ENCODE data around the gene CHCHD6. TPM values are rescaled to one million over a fixed set of nuclear protein-coding genes. Genes with fewer than 3 reads are reported as not detected.

CHCHD6 gene
- total RNA-seq, 1 experiment from 2014 or later, result 47.7 TPM

DNA sequence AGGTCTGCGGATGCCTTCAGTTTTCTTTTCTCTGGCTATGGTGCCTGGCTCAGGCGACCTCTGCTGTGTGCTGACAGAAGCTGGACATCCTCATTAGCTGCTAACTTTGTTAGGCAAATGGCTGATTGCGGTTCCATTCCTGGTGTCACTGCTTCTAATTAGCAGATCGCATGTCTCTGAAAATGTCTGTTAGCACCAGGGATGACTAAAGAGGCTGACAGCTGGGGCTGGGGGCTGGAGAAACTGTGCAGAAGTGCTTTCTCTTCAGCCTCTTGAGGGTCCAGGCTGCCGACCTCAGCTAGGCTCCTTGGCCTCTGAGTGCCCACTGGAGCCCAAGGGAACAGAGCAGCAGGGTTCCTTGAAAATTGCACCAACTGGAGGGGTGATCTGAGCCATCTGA, 39.3 kb downstream of the CHCHD6 start:
- CTCF ChIA-PET, result no interaction called here
- BruUV-seq (replicated peaks), result no TSS peak

DNA sequence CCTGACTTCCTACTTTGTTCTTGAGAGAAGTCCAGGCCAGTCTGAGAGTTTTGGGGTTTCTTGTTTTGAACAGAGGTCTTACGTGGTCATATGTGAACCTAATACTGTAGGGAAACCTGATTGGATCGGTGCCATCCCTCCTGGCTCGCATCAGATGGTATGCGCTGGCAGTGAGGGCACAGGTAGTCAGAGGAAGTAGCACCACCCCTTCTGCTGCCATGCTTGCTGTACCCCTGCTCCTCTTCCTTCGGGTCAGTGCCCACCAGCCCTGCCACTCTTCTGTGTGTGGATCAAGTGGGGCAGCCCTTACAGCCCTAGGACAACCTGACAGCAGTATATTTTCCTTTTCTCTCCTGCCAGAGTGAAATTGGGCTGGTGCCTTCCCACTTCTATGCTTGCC, 39.7 kb downstream of the CHCHD6 start:
- no TSS peak for BruUV-seq (replicated peaks)
- ChIA-PET CTCF (no interaction called here), POLR2A (ENCODE audit: unreplicated experiment) (no interaction called here)

More for the DNA sequence above, 39.3 kb downstream of the CHCHD6 start:
- intact Hi-C loops (cut with micrococcal nuclease; ENCODE audit: unreplicated experiment), result no loop called here
- no peaks in the 10 kb centered on the region for H3K9me3 ChIP-seq (ENCODE audit: insufficient read depth, low read depth)
- H3K4me2 ChIP-seq, result no peak overlapping the region
- H3K36me3 ChIP-seq (ENCODE audit: low read depth), result no peaks in the 10 kb centered on the region
- no peak for DNase-seq
- H3K4me1 ChIP-seq (replicated peaks; ENCODE audit: insufficient read depth), result no peaks in the 10 kb centered on the region
- H3K27ac ChIP-seq, result no peak overlapping the region
- H3F3A ChIP-seq (ENCODE audit: insufficient read depth, low read depth), result no peaks in the 10 kb centered on the region
- no peaks in the 10 kb centered on the region; the same call in 1 of the 2 replicates for H4K20me1 ChIP-seq (ENCODE audit: insufficient read depth)
- H3K4me3 ChIP-seq, result no peak overlapping the region
- POLR2A ChIA-PET (ENCODE audit: unreplicated experiment), result no interaction called here
- H3K79me2 ChIP-seq (ENCODE audit: low read depth), result no peaks in the 10 kb centered on the region
- H2AFZ ChIP-seq, result no peak overlapping the region
- H3K27me3 ChIP-seq (ENCODE audit: insufficient read depth, low read depth), result no peaks in the 10 kb centered on the region
- H3K9me2 ChIP-seq (ENCODE audit: insufficient read depth), result no peaks in the 10 kb centered on the region
- TF ChIP-seq, protein P1, sequence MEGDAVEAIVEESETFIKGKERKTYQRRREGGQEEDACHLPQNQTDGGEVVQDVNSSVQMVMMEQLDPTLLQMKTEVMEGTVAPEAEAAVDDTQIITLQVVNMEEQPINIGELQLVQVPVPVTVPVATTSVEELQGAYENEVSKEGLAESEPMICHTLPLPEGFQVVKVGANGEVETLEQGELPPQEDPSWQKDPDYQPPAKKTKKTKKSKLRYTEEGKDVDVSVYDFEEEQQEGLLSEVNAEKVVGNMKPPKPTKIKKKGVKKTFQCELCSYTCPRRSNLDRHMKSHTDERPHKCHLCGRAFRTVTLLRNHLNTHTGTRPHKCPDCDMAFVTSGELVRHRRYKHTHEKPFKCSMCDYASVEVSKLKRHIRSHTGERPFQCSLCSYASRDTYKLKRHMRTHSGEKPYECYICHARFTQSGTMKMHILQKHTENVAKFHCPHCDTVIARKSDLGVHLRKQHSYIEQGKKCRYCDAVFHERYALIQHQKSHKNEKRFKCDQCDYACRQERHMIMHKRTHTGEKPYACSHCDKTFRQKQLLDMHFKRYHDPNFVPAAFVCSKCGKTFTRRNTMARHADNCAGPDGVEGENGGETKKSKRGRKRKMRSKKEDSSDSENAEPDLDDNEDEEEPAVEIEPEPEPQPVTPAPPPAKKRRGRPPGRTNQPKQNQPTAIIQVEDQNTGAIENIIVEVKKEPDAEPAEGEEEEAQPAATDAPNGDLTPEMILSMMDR (conservative IDR thresholded peaks at IDR 0.05), result no peak

DNA sequence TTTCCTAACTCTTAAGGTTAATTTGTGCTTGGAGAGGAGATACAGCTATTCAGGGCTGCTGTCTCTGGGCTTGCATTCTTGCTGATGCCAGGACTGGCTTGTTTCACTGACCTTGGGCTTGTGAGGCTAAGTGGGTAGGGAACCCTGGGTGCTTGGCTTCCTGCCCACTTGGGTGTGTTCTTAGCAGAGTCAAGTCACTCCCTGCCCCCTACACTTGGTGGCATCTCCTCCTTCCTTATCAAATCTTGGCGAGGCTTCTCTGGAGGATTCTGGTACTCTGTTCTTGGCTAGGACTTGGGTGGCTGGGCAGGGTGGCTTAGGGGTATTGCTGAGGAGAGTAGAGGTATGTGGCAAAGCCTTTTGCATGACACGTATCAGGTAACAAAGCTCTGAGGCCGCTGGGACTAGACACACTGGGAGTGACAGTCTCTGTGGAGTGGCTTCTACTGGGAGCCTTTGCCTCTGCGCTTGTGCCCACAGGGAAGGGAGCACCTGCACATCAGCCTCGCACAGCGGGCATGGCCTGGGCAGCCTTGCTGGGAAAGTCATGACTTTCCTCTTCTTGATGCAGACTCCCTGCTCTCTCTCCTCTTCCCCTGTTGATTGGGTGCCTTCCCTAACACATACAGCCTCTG, 41.8 kb downstream of the CHCHD6 start:
- no peaks in the 10 kb centered on the region for H3K4me1 ChIP-seq (replicated peaks; ENCODE audit: insufficient read depth)
- no peak overlapping the region for H3K27ac ChIP-seq
- intact Hi-C loops (cut with micrococcal nuclease; ENCODE audit: unreplicated experiment), result loop anchor here (1.0 kb wide), 1 partner anchor 67 kb away; no protein-coding TSS in a partner anchor
- H3K4me2 ChIP-seq, result no peak overlapping the region
- TF ChIP-seq, protein P1 (conservative IDR thresholded peaks at IDR 0.05), result no peak
- no peak for TF ChIP-seq EZH2 (IDR thresholded peaks at IDR 0.05; ENCODE audit: low read depth)
- no TSS peak for BruUV-seq (replicated peaks)
- no peak overlapping the region for H2AFZ ChIP-seq
- POLR2A ChIA-PET (ENCODE audit: unreplicated experiment), result no interaction called here
- H4K20me1 ChIP-seq (ENCODE audit: insufficient read depth), result no peaks in the 10 kb centered on the region
- H3K27me3 ChIP-seq (ENCODE audit: insufficient read depth, low read depth), result no peaks in the 10 kb centered on the region
- peak in 1 of 2 experiments; percentile 76 for DNase-seq
- H3K4me3 ChIP-seq, result no peak overlapping the region
- CTCF ChIA-PET, result interaction anchor here (0.7 kb wide), 2 partner anchors 27 to 41 kb away, joined by 3 read pairs; no protein-coding TSS in a partner anchor
- no peaks in the 10 kb centered on the region for H3K9me3 ChIP-seq (ENCODE audit: insufficient read depth, low read depth)
- no peaks in the 10 kb centered on the region for H3K36me3 ChIP-seq (ENCODE audit: low read depth)
- H3K9me2 ChIP-seq (ENCODE audit: insufficient read depth), result no peaks in the 10 kb centered on the region
- no peaks in the 10 kb centered on the region for H3K79me2 ChIP-seq (ENCODE audit: low read depth)
- H3F3A ChIP-seq (ENCODE audit: insufficient read depth, low read depth), result no peaks in the 10 kb centered on the region

More for the DNA sequence above, 39.7 kb downstream of the CHCHD6 start:
- Histone ChIP-seq H3K4me2 (no peak overlapping the region), H4K20me1 (ENCODE audit: insufficient read depth) (no peaks in the 10 kb centered on the region; the same call in 1 of the 2 replicates), H3K9me3 (ENCODE audit: insufficient read depth, low read depth) (no peaks in the 10 kb centered on the region), H3K36me3 (ENCODE audit: low read depth) (no peaks in the 10 kb centered on the region), H2AFZ (no peak overlapping the region), H3K79me2 (ENCODE audit: low read depth) (no peaks in the 10 kb centered on the region), H3K9me2 (ENCODE audit: insufficient read depth) (no peaks in the 10 kb centered on the region), H3K4me1 (replicated peaks; ENCODE audit: insufficient read depth) (no peaks in the 10 kb centered on the region), H3K27ac (no peak overlapping the region), H3K4me3 (no peak overlapping the region), H3F3A (ENCODE audit: insufficient read depth, low read depth) (no peaks in the 10 kb centered on the region), H3K27me3 (ENCODE audit: insufficient read depth, low read depth) (no peaks in the 10 kb centered on the region)
- TF ChIP-seq, protein P1 (conservative IDR thresholded peaks at IDR 0.05), result no peak
- no peak for TF ChIP-seq EZH2 (IDR thresholded peaks at IDR 0.05; ENCODE audit: low read depth)
- DNase-seq, result no peak
- intact Hi-C loops (cut with micrococcal nuclease; ENCODE audit: unreplicated experiment), result no loop called here

Data from PC-9 (cell line).